Neural cell (in vitro differentiated cells): ENCODE measurements around the gene COX11. TPM values are rescaled to one million over a fixed set of nuclear protein-coding genes. Genes with fewer than 3 reads are reported as not detected.

Source experiments
- H2AFZ ChIP-seq: fragments of 200-600, 300-800 bp; sonication (generic), shearing (Covaris generic); 2 replicates; pipeline ENCODE4 v1.6.0; 2014; ENCODE audit warnings: low read depth, mild to moderate bottlenecking, antibody characterized with exemption, low read length, moderate library complexity
- H3F3A ChIP-seq: fragments of 200-600 bp; shearing (Covaris generic); 2 replicates; pipeline ENCODE4 v1.6.1; 2016; ENCODE audit warnings: mild to moderate bottlenecking, moderate library complexity, mixed read lengths, antibody characterized with exemption, low read length; ENCODE audit not compliant: insufficient read depth, poor library complexity, severe bottlenecking
- H3K27ac ChIP-seq: fragments of 200-600, 300-800 bp; sonication (generic), shearing (Covaris generic); 2 replicates; pipeline ENCODE4 v1.5.1; 2014; ENCODE audit warnings: mild to moderate bottlenecking, low read length, moderate library complexity
- H3K27me3 ChIP-seq: fragments of 300-800, 200-600 bp; sonication (generic), shearing (Covaris generic); 2 replicates; pipeline ENCODE4 v1.6.0; 2014; ENCODE audit warnings: mild to moderate bottlenecking, low read depth, low read length, moderate library complexity; ENCODE audit not compliant: insufficient read depth
- H3K36me3 ChIP-seq: fragments of 300-800, 200-600 bp; sonication (generic), shearing (Covaris generic); 2 replicates; pipeline ENCODE4 v1.5.1; 2014; ENCODE audit warnings: mild to moderate bottlenecking, antibody characterized with exemption, low read length, moderate library complexity; ENCODE audit not compliant: insufficient read depth
- H3K4me2 ChIP-seq: fragments of 300-800, 200-600 bp; sonication (generic), shearing (Covaris generic); 2 replicates; pipeline ENCODE4 v1.6.0; 2014; ENCODE audit warnings: mild to moderate bottlenecking, low read length
- H3K4me3 ChIP-seq: fragments of 300-800, 200-600 bp; sonication (generic), shearing (Covaris generic); 2 replicates; pipeline ENCODE4 v1.5.1; 2014; ENCODE audit warnings: mild to moderate bottlenecking, low read length, moderate library complexity
- H3K79me2 ChIP-seq: fragments of 200-600 bp; shearing (Covaris generic); replicated peaks from 2 replicates; pipeline ENCODE4 v1.6.0; 2014; ENCODE audit warnings: mild to moderate bottlenecking, low read length, moderate library complexity; ENCODE audit not compliant: insufficient read depth
- H3K9ac ChIP-seq: fragments of 300-800, 200-600 bp; sonication (generic), shearing (Covaris generic); 2 replicates; pipeline ENCODE4 v1.6.1; 2016; ENCODE audit warnings: mild to moderate bottlenecking, low read length, mixed read lengths
- H3K9me2 ChIP-seq: fragments of 200-600 bp; shearing (Covaris generic); 2 replicates; pipeline ENCODE4 v1.6.1; 2016; ENCODE audit warnings: mild to moderate bottlenecking, low read length, mixed read lengths; ENCODE audit not compliant: insufficient read depth
- H3K9me3 ChIP-seq: fragments of 200-600, 300-800 bp; sonication (generic), shearing (Covaris generic); 2 replicates; pipeline ENCODE4 v1.6.1; 2016; ENCODE audit warnings: mild to moderate bottlenecking, mixed run types, low read length, moderate library complexity, mixed read lengths
- H4K20me1 ChIP-seq: fragments of 200-600 bp; shearing (Covaris generic); 2 replicates; pipeline ENCODE4 v1.6.1; 2016; ENCODE audit warnings: mild to moderate bottlenecking, mixed run types; ENCODE audit not compliant: insufficient read depth
- EP300 ChIP-seq: fragments of 450-650 bp; conservative IDR thresholded peaks from 2 replicates; pipeline ENCODE4 v1.6.1; 2014; ENCODE audit warnings: antibody characterized with exemption, mild to moderate bottlenecking, moderate library complexity; ENCODE audit not compliant: poor library complexity, severe bottlenecking
- EZH2 ChIP-seq: fragments of 200-600, 300-800 bp; shearing (Covaris generic), sonication (generic); IDR thresholded peaks from 2 replicates; pipeline ENCODE4 v1.6.1; 2014; ENCODE audit warnings: antibody characterized with exemption, low read length, borderline replicate concordance, mild to moderate bottlenecking; ENCODE audit not compliant: insufficient read depth, poor library complexity, severe bottlenecking
- MXI1 ChIP-seq: fragments of 450-650 bp; conservative IDR thresholded peaks from 2 replicates; pipeline ENCODE4 v1.6.1; 2014; ENCODE audit warnings: antibody characterized with exemption, mild to moderate bottlenecking; ENCODE audit not compliant: poor library complexity, severe bottlenecking
- POLR2AphosphoS5 ChIP-seq: IDR thresholded peaks from 2 replicates; pipeline ENCODE4 v1.6.1; 2012
- RAD21 ChIP-seq: fragments of 450-650 bp; conservative IDR thresholded peaks from 2 replicates; pipeline ENCODE4 v1.6.1; 2014; ENCODE audit warnings: antibody characterized with exemption, mild to moderate bottlenecking, moderate library complexity
- SMC3 ChIP-seq: fragments of 450-650 bp; conservative IDR thresholded peaks from 2 replicates; pipeline ENCODE4 v1.6.1; 2014; ENCODE audit warnings: antibody characterized with exemption, mild to moderate bottlenecking, moderate library complexity; ENCODE audit not compliant: poor library complexity
- TAF1 ChIP-seq: IDR thresholded peaks from 2 replicates; pipeline ENCODE4 v1.6.1; 2012; ENCODE audit warnings: low read depth
- polyA plus RNA-seq: library from polyadenylated mRNA; depleted of rRNA; stranded (reverse); fragments of >200 nt; gene quantifications from 2 replicates; pipeline ENCODE4 v1.2.3, GENCODE V29; 2014
- TF ChIP-seq, protein P1 (sequence below): IDR thresholded peaks from 2 replicates; pipeline ENCODE4 v1.6.1; 2012; ENCODE audit warnings: borderline replicate concordance
- TF ChIP-seq, protein P2 (sequence below): fragments of 450-650 bp; IDR thresholded peaks from 2 replicates; pipeline ENCODE4 v1.5.1; 2014; ENCODE audit warnings: antibody characterized with exemption, mild to moderate bottlenecking, moderate library complexity; ENCODE audit not compliant: poor library complexity, severe bottlenecking

COX11 gene
- polyA plus RNA-seq, 1 donor from 2014 or later, result 155 TPM

DNA sequence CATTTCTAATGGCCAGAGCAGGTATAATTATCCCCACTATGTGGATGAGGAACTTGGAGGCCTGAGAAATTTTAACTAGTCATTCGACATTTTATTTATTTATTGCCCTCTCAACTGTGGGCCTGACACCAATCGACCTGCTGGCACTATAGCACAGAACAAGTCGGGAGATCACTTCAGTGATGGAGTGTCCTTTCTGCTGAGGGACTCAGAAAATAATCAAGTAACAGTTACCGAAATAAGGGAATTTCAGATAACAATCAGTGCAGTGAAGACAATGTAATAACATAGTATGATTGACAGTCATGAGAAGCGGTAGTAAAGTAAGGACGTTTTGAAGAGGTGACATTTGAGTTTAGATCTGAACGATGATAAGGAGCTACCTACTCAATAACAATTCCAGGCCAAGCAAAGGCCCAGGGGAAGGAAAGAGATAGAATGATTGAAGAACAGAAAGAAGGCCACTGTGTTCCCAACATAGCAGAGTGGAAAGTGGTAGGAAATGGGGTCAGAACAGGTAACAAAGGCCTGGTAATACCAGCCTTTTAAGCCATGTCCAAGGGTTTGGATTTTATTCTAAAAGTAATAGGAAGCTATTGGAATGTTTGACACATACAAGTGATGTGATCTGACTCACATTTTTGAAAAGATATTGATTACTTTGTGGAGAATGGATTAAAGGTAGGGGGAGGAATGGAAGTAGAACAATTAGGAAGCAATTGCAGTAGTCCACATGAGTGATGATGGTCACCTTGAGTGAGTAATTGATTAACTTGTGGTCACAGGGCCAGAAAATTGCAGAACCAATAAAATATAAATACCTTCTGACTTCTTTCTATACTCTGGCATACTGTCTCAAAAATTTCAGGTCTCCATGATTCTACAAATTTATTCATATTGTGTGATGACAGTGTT is 1.5 kb upstream of the COX11 start:
- peak overlapping the region; percentile 9 for H2AFZ ChIP-seq
- no peaks in the 10 kb centered on the region for H3K9me2 ChIP-seq

DNA sequence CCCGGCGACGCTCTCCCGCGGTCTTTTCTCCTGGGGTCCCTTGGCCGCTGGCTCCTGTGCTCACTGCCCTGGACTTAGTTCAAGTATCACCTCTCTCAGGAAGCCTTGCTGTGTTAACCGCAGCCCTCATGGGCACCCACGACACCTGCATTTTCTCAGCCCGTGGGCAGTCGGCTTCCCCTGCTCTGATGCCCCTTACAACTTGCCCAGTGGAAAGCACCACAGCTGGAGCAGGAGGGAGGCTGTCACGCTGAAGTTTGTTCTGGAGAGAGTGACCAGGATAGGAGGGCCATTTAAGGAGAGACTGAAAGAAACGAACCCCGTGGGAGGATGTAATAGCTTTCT is 506 bp upstream of the COX11 start:
- no peak for TF ChIP-seq RAD21
- no peak for TF ChIP-seq SMC3
- peak; percentile 7 for TF ChIP-seq MXI1
- no peak for TF ChIP-seq TAF1
- TF ChIP-seq, protein P1, sequence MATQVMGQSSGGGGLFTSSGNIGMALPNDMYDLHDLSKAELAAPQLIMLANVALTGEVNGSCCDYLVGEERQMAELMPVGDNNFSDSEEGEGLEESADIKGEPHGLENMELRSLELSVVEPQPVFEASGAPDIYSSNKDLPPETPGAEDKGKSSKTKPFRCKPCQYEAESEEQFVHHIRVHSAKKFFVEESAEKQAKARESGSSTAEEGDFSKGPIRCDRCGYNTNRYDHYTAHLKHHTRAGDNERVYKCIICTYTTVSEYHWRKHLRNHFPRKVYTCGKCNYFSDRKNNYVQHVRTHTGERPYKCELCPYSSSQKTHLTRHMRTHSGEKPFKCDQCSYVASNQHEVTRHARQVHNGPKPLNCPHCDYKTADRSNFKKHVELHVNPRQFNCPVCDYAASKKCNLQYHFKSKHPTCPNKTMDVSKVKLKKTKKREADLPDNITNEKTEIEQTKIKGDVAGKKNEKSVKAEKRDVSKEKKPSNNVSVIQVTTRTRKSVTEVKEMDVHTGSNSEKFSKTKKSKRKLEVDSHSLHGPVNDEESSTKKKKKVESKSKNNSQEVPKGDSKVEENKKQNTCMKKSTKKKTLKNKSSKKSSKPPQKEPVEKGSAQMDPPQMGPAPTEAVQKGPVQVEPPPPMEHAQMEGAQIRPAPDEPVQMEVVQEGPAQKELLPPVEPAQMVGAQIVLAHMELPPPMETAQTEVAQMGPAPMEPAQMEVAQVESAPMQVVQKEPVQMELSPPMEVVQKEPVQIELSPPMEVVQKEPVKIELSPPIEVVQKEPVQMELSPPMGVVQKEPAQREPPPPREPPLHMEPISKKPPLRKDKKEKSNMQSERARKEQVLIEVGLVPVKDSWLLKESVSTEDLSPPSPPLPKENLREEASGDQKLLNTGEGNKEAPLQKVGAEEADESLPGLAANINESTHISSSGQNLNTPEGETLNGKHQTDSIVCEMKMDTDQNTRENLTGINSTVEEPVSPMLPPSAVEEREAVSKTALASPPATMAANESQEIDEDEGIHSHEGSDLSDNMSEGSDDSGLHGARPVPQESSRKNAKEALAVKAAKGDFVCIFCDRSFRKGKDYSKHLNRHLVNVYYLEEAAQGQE, result peak; percentile 18
- TF ChIP-seq EZH2, result no peak
- no peak for TF ChIP-seq EP300
- no peak for TF ChIP-seq POLR2AphosphoS5
- H3K4me2 ChIP-seq, result peak overlapping the region; percentile 94
- H2AFZ ChIP-seq, result peak overlapping the region; percentile 86
- peak overlapping the region; percentile 78 for H3K4me3 ChIP-seq
- H3K36me3 ChIP-seq, result no peaks in the 10 kb centered on the region
- H3K9ac ChIP-seq, result peak overlapping the region; percentile 92
- no peaks in the 10 kb centered on the region for H3K9me3 ChIP-seq
- H3K9me2 ChIP-seq, result no peaks in the 10 kb centered on the region
- no peaks in the 10 kb centered on the region for H3K27me3 ChIP-seq
- H3F3A ChIP-seq, result no peaks in the 10 kb centered on the region
- H4K20me1 ChIP-seq, result no peaks in the 10 kb centered on the region
- peak overlapping the region; percentile 92 for H3K27ac ChIP-seq
- H3K79me2 ChIP-seq, result peaks cover 58% of the 10 kb centered on the region

More for the DNA sequence above, 1.5 kb upstream of the COX11 start:
- H3K27ac ChIP-seq, result peak overlapping the region; percentile 92
- H3K4me3 ChIP-seq, result peak overlapping the region; percentile 78
- H3K9ac ChIP-seq, result peak overlapping the region; percentile 92
- H3K36me3 ChIP-seq, result no peaks in the 10 kb centered on the region
- H3K4me2 ChIP-seq, result peak overlapping the region; percentile 94
- H3K79me2 ChIP-seq, result peaks cover 64% of the 10 kb centered on the region
- no peak for TF ChIP-seq MXI1
- TF ChIP-seq, protein P1, result no peak
- no peak for TF ChIP-seq TAF1
- TF ChIP-seq POLR2AphosphoS5, result no peak
- TF ChIP-seq SMC3, result no peak
- TF ChIP-seq RAD21, result no peak
- TF ChIP-seq EZH2, result no peak
- no peak for TF ChIP-seq EP300
- TF ChIP-seq, protein P2, sequence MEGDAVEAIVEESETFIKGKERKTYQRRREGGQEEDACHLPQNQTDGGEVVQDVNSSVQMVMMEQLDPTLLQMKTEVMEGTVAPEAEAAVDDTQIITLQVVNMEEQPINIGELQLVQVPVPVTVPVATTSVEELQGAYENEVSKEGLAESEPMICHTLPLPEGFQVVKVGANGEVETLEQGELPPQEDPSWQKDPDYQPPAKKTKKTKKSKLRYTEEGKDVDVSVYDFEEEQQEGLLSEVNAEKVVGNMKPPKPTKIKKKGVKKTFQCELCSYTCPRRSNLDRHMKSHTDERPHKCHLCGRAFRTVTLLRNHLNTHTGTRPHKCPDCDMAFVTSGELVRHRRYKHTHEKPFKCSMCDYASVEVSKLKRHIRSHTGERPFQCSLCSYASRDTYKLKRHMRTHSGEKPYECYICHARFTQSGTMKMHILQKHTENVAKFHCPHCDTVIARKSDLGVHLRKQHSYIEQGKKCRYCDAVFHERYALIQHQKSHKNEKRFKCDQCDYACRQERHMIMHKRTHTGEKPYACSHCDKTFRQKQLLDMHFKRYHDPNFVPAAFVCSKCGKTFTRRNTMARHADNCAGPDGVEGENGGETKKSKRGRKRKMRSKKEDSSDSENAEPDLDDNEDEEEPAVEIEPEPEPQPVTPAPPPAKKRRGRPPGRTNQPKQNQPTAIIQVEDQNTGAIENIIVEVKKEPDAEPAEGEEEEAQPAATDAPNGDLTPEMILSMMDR, result no peak
- H3F3A ChIP-seq, result no peaks in the 10 kb centered on the region
- no peaks in the 10 kb centered on the region for H3K27me3 ChIP-seq
- no peaks in the 10 kb centered on the region for H3K9me3 ChIP-seq
- H4K20me1 ChIP-seq, result no peaks in the 10 kb centered on the region
